ENCODE data around the gene FBXO17.

DNA sequence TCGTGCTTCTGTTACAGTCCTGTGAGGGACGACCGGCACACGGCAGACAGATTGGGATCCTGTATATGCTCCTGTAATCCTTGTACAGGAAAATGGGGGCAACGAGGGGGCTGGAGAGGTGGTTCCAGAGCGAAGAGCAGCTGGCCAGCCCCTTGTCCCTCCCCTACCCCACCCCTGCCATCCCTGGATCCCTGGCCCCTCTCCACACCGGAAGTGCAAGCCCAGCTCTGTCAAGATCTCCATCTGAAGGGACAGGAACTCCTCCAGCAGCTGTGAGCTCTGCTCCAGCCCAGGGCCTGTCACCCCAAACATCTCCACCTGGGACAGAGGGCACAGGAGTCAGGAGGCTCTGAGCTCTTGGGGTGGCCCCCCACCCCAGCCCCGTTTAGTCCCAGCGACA is 58.0 kb downstream of the FBXO17 start:
- TF ChIP-seq, protein P1, sequence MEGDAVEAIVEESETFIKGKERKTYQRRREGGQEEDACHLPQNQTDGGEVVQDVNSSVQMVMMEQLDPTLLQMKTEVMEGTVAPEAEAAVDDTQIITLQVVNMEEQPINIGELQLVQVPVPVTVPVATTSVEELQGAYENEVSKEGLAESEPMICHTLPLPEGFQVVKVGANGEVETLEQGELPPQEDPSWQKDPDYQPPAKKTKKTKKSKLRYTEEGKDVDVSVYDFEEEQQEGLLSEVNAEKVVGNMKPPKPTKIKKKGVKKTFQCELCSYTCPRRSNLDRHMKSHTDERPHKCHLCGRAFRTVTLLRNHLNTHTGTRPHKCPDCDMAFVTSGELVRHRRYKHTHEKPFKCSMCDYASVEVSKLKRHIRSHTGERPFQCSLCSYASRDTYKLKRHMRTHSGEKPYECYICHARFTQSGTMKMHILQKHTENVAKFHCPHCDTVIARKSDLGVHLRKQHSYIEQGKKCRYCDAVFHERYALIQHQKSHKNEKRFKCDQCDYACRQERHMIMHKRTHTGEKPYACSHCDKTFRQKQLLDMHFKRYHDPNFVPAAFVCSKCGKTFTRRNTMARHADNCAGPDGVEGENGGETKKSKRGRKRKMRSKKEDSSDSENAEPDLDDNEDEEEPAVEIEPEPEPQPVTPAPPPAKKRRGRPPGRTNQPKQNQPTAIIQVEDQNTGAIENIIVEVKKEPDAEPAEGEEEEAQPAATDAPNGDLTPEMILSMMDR (IDR thresholded peaks at IDR 0.05), result no peak
- TF ChIP-seq POLR2A (IDR thresholded peaks at IDR 0.05), result no peak

Data from adrenal gland (tissue), 5 donors.